GM19035 (cell line): ENCODE data around the gene TSACC.
"Not testable (repeated sequence)": the region's sequence is repeated elsewhere in the genome, so short reads cannot be mapped to it uniquely, and the experiment has no call there.

Source experiments
- ATAC-seq: cut with Tn5 transposase; IDR thresholded peaks from one replicate; pipeline ENCODE4 v1.9.1; 2021; ENCODE audit not compliant: unreplicated experiment

Gene TSACC

GRCh38 chr1:156338180-156338976, at the start of gene TSACC, which contains the start of gene CCT3:
TSACC (plus strand) TSS chr1:156338526; CDS start chr1:156339758, 1,232 bp downstream.
CCT3 (minus strand) TSS chr1:156338292; CDS start chr1:156338184, 108 bp downstream.
- ATAC-seq: peak; percentile 93

DNA sequence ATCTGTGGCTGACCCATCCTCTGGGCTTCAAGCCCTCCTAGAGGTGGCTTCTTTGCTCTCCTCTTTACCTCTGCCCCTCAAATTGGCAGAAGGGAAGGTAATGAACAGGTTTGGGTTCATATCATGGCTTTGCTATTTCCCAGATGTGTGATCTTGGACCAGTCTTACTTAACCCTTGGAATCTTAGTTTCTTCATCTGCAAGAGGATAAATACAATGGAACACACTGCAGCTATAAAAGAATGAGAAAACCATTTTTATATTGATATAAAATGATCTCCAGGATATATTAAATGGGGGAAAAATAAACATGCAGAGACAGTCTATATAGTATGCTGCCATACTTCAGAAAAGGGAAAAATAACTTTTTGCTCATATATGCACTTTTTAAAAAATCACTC, 48.5 kb upstream of the TSACC start:
- no peak for ATAC-seq

GRCh38 chr1:156291226-156292061, 46.9 kb upstream of the TSACC start:
- no peak for ATAC-seq

- ATAC-seq: no peak
Measured at GRCh38 chr1:156293098-156293434, 45.3 kb upstream of the TSACC start.

DNA sequence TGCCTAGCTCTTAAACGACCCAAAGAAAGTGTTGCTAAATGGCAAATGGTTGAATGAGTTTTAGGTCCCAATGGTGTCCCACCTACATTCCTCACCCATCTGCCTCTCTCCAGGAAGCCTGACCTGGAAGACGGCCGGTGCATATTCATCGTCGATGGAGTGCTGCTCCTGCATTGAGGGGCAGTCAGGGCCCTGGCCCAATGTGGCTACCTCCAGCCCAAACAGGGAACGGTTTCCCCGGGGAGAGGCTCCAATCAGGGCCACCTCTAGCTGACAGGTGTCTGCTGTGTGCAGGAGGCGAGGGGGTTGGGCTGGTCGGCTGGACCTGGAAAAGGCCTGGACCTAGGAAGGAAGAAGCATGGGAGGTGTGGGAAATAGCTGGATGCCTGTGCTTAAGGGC, 44.4 kb upstream of the TSACC start:
- no peak for ATAC-seq

DNA sequence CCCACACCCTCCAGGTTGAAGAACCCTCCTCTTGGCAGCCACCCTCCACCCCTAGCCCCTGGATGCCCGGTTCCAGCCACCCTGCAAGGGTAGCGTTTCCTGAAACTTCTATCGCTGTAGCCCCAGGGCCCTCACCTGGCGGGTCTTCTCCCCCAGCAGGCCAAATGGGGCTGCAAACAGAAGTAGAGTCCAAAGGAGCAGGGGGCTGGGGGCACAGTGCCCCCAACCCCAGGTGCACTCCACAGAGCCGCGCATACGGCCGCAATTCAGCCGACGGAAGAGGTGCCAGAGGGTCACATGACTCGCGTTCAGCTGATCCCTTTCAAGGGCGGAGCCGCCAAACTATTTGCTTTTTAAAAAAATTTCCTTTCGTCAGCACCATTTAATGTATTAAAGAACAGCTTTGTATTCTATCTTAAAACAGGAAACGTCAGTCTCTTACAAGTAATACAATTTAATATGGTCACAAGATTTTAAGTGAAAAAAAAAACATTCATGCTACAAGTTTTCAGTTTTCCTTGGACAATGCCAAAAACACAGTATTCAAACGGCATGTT, 42.9 kb upstream of the TSACC start, which contains the start of gene GLMP:
GLMP (minus strand) TSS at position 289 of the 557 bp plus-strand sequence; CDS start at position 255, 34 bp downstream.
- peak; percentile 64 for ATAC-seq

- no peak for ATAC-seq
Measured at GRCh38 chr1:156298852-156299357, 39.4 kb upstream of the TSACC start, which contains the start of gene VHLL. VHLL (minus strand) TSS chr1:156299307; CDS start chr1:156299189, 118 bp downstream.

DNA sequence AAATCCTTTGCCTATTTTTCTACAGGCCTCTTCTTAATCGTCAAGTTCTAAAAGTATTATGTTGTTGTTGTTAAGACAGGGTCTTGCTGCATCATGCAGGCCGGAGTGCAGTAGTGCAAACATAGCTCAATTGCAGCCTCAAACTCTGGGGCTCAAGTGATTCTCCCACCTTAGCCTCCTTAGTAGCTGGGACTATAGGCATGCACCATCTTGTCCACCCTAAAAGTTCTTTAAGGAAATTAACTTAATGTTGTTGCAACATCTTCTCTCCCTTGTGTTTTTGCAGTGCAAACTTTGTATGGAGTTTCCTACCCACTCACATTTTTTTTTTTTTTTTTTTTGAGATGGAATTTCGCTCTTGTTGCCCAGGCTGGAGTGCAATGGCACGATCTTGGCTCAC, 35.1 kb upstream of the TSACC start:
- ATAC-seq: no peak

DNA sequence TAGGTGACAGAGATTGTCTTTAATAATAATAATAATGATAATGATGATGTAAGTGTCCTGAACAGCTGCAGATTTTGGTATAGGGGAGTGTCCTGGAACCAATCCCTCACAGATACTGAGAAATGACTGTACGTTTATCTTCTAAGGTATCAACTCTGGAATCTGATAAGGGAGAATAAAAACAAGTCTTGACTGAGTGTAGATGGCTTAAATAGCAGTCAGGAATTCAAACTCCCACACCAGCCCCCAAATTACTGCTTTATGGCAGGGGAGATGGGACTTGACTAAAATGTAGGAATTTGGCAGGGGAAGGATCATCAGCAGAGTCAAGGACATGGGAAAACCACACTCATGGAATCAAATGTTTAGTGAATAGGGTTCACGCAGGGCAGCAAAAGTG, 33.1 kb upstream of the TSACC start:
- no peak for ATAC-seq

DNA sequence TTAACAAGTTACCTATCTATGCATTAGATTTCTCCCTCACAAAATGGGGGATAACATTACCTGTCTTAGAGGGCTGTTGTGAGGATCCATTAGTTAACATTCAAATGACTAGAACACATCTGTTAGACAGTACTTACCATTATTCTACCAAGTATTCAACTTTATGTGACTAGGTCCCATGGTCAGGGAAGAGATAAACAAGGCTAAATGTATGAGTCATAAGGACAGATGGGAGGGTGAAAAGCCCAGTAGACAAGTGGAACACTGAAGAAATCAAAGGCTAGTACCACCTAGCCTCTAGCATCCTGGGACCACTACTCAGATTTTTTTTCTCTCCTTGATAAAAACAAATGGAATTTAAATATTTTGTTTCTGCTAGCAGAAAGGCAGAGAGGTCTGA, 30.2 kb upstream of the TSACC start:
- no peak for ATAC-seq

GRCh38 chr1:156310962-156311361, 27.4 kb upstream of the TSACC start:
- no peak for ATAC-seq

GRCh38 chr1:156316909-156317308, 21.4 kb upstream of the TSACC start:
- no peak for ATAC-seq

- ATAC-seq: no peak
Measured at GRCh38 chr1:156319664-156320063, 18.7 kb upstream of the TSACC start.

DNA sequence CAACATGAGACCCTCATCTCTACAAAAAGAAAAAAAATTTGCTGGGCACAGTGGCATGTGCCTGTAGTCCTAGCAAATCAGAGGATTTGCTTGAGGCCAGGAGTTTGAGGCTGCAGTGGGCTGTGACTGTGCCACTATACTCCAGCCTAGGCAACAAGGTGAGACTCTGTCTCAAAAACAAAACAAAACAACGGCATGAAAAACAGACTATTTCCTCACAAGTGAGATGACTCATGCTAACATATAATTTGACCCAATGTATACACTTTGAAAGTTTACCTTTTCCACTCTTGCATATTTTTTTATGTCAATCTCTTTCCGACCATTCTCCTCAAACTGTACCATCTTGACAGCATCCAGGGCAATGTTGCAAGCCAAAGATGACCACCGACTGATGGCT, 17.8 kb upstream of the TSACC start:
- no peak for ATAC-seq

DNA sequence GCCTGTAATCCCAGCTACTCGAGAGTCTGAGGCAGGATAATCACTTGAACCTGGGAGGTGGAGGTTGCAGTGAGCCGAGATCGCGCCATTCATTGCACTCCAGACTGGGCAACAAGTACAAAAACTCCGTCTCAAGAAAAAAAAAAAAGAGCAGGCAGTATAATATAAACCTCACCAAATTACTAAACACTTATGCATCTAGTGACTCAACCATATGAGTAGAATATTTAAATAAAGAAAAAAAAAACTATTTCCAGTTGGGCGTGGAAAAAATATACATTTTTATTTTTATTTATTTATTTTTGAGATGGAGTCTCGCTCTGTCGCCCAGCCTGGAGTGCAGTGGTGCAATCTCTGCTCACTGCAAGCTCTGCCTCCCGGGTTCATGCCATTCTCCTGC, 15.1 kb upstream of the TSACC start:
- not testable (repeated sequence) for ATAC-seq

- no peak for ATAC-seq
Measured at GRCh38 chr1:156336242-156336641, 2.1 kb upstream of the TSACC start.

GRCh38 chr1:156337052-156337887, 1.1 kb upstream of the TSACC start:
- no peak for ATAC-seq

DNA sequence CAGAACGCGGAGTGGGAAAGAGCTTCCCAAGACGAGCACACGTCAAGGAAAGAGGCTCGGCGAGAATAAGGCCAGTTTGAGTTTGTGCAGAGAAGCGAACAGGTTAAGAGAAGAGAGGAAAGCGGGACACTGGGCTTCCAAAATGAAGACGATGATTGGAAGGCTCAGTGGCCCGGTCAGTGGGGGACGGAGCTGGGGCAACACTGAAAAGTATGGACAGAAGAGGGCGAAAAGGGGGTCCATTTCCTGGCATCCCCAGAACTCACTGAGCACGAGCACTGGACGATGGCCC, 492 bp upstream of the TSACC start:
- no peak for ATAC-seq

- no peak for ATAC-seq
Measured at GRCh38 chr1:156342166-156342955, 4.0 kb downstream of the TSACC start.

DNA sequence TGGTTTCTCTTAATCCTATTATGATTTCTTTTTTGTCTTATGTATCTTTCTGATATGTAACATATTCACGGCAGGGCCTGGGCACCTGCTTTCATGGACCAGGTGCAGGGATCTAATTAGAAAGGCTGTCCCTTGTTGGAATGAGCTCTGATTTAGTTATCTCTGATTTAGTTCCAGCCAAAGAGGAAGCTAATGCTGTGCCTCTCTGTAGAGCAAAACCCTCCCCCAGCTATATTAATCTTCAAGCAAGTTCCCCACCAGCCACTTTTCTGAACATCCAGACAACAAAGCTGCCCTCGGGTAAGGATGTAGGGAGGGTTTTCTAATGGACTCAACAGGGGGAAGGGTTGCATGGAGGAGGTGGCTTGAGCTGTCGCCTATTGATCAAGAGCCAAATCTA, 6.1 kb downstream of the TSACC start:
- ATAC-seq: no peak
